Loucy (cell line): ENCODE data around the gene NCKAP5.
"Not testable (repeated sequence)": the region's sequence is repeated elsewhere in the genome, so short reads cannot be mapped to it uniquely, and the experiment has no call there.

Source experiments
- H2AFZ ChIP-seq: fragments of 200-600 bp; sonication (generic); 2 replicates; pipeline ENCODE4 v1.6.0; 2016; ENCODE audit warnings: antibody characterized with exemption, mild to moderate bottlenecking, low read length, moderate library complexity
- H3F3A ChIP-seq: fragments of 200-600 bp; 2 replicates; pipeline ENCODE4 v1.6.0; 2016; ENCODE audit warnings: antibody characterized with exemption, low read depth, mild to moderate bottlenecking
- H3K27me3 ChIP-seq: fragments of 200-600 bp; sonication (generic); 2 replicates; pipeline ENCODE4 v1.6.1; 2014; ENCODE audit warnings: low read length, mild to moderate bottlenecking; ENCODE audit not compliant: insufficient read depth, poor library complexity, severe bottlenecking
- H3K36me3 ChIP-seq: fragments of 200-600 bp; sonication (generic); 2 replicates; pipeline ENCODE4 v1.6.1; 2016; ENCODE audit warnings: low read length; ENCODE audit not compliant: insufficient read depth
- H3K4me1 ChIP-seq: fragments of 200-600 bp; sonication (generic); 2 replicates; pipeline ENCODE4 v1.5.1; 2014; ENCODE audit warnings: low read length, mild to moderate bottlenecking; ENCODE audit not compliant: insufficient read depth, poor library complexity, severe bottlenecking
- H3K4me2 ChIP-seq: fragments of 200-600 bp; sonication (generic); 2 replicates; pipeline ENCODE4 v1.6.0; 2014; ENCODE audit warnings: antibody characterized with exemption, low read length, low read depth, mild to moderate bottlenecking; ENCODE audit not compliant: poor library complexity, severe bottlenecking
- H3K4me3 ChIP-seq: fragments of 200-600 bp; sonication (generic); 2 replicates; pipeline ENCODE4 v1.5.1; 2014; ENCODE audit warnings: low read length, mild to moderate bottlenecking, mixed read lengths; ENCODE audit not compliant: poor library complexity, severe bottlenecking
- H3K79me2 ChIP-seq: fragments of 200-600 bp; sonication (generic); 2 replicates; pipeline ENCODE4 v1.6.1; 2014; ENCODE audit warnings: low read length; ENCODE audit not compliant: insufficient read depth
- H3K9ac ChIP-seq: fragments of 200-600 bp; sonication (generic); 2 replicates; pipeline ENCODE4 v1.6.0; 2014; ENCODE audit warnings: mild to moderate bottlenecking, low read depth, low read length, moderate library complexity; ENCODE audit not compliant: poor library complexity, severe bottlenecking
- H3K9me2 ChIP-seq: fragments of 200-600 bp; sonication (generic); replicated peaks from 2 replicates; pipeline ENCODE4 v1.6.1; 2016; ENCODE audit warnings: low read depth, low read length, mixed read lengths
- H3K9me3 ChIP-seq: fragments of 200-600 bp; sonication (generic); 2 replicates; pipeline ENCODE4 v1.6.1; 2014; ENCODE audit warnings: mild to moderate bottlenecking, antibody characterized with exemption, low read length, low read depth; ENCODE audit not compliant: insufficient read depth
- H4K20me1 ChIP-seq: fragments of 200-600 bp; sonication (generic); 2 replicates; pipeline ENCODE4 v1.6.0; 2014; ENCODE audit warnings: antibody characterized with exemption, low read length, mild to moderate bottlenecking; ENCODE audit not compliant: insufficient read depth, poor library complexity, severe bottlenecking
- EZH2phosphoT487 ChIP-seq: fragments of 200-600 bp; IDR thresholded peaks from 2 replicates; pipeline ENCODE4 v1.6.1; 2018; ENCODE audit warnings: antibody characterized with exemption, mild to moderate bottlenecking, moderate library complexity, borderline replicate concordance
- TF ChIP-seq, protein P1 (sequence below): fragments of 200-600 bp; sonication (generic); conservative IDR thresholded peaks from 2 replicates; pipeline ENCODE4 v1.5.1; 2014; ENCODE audit warnings: mild to moderate bottlenecking, antibody characterized with exemption, low read length

NCKAP5 gene

GRCh38 chr2:133213651-133214050 lies 354.6 kb downstream of the NCKAP5 start:
- H3K27me3 ChIP-seq: no peaks in the 10 kb centered on the region
- H3K36me3 ChIP-seq: no peaks in the 10 kb centered on the region
- H3K9ac ChIP-seq: no peak overlapping the region
- H4K20me1 ChIP-seq: no peaks in the 10 kb centered on the region
- no peaks in the 10 kb centered on the region for H3K9me2 ChIP-seq
- H2AFZ ChIP-seq: no peak overlapping the region
- H3K9me3 ChIP-seq: 0 out of 2 replicates have a peak, but pooled peaks cover 3% of the 10 kb centered on the region
- no peaks in the 10 kb centered on the region for H3K79me2 ChIP-seq
- no peak overlapping the region for H3K4me2 ChIP-seq
- TF ChIP-seq, protein P1, sequence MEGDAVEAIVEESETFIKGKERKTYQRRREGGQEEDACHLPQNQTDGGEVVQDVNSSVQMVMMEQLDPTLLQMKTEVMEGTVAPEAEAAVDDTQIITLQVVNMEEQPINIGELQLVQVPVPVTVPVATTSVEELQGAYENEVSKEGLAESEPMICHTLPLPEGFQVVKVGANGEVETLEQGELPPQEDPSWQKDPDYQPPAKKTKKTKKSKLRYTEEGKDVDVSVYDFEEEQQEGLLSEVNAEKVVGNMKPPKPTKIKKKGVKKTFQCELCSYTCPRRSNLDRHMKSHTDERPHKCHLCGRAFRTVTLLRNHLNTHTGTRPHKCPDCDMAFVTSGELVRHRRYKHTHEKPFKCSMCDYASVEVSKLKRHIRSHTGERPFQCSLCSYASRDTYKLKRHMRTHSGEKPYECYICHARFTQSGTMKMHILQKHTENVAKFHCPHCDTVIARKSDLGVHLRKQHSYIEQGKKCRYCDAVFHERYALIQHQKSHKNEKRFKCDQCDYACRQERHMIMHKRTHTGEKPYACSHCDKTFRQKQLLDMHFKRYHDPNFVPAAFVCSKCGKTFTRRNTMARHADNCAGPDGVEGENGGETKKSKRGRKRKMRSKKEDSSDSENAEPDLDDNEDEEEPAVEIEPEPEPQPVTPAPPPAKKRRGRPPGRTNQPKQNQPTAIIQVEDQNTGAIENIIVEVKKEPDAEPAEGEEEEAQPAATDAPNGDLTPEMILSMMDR: no peak
- TF ChIP-seq EZH2phosphoT487: no peak
- no peaks in the 10 kb centered on the region for H3F3A ChIP-seq
- no peak overlapping the region for H3K4me3 ChIP-seq
- no peaks in the 10 kb centered on the region for H3K4me1 ChIP-seq

- Histone ChIP-seq H2AFZ (no peak overlapping the region), H3K4me2 (no peak overlapping the region), H3K4me1 (no peaks in the 10 kb centered on the region), H3F3A (no peaks in the 10 kb centered on the region), H3K9ac (no peak overlapping the region), H3K79me2 (no peaks in the 10 kb centered on the region), H3K36me3 (no peaks in the 10 kb centered on the region), H3K27me3 (no peaks in the 10 kb centered on the region), H3K9me3 (no peaks in the 10 kb centered on the region), H3K9me2 (no peaks in the 10 kb centered on the region), H4K20me1 (no peaks in the 10 kb centered on the region), H3K4me3 (no peak overlapping the region)
- no peak for TF ChIP-seq EZH2phosphoT487
- TF ChIP-seq, protein P1: no peak
Observed at GRCh38 chr2:133209325-133209724, 358.9 kb downstream of the NCKAP5 start.

DNA sequence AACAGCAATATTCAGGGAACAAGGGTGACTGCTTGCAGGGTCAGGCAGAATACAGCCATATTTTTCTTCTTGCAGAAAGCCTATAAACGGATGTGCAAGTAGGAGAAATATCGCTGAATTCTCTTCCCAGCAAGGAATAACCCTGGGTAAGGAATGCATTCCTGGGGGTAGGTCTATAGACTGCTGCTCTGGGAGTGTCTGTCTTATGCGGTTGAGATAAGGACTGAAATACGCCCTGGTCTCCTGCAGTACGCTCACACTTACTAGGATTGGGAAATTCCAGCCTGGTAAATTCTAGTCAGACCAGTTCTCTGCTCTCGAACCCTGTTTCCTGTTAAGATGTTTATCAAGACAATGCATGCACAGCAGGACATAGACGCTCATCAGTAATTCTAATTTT lies 361.6 kb downstream of the NCKAP5 start:
- H3K4me3 ChIP-seq, H4K20me1 ChIP-seq, H3K79me2 ChIP-seq, H2AFZ ChIP-seq, H3F3A ChIP-seq, H3K9me2 ChIP-seq, H3K9me3 ChIP-seq, H3K9ac ChIP-seq, H3K4me1 ChIP-seq, H3K27me3 ChIP-seq, H3K36me3 ChIP-seq, H3K4me2 ChIP-seq: not testable (repeated sequence)

DNA sequence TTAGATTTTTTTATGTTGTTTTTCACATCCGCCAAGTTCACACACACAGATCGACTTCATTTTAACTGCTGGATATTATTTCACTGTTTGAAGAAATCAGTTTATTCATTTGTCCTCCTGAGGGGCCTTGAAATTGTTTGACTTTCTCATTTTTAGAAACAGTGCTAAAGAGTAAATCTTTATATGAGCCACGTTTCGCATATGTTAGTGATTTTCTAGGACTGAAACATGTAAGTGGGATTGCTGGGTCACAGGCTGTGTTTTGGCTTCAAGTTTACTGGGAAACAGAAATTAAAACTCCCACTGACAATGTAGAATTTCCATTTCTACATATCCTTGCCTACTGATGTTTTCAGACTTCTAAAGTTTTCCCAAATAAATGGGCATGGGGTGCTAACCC lies 363.8 kb downstream of the NCKAP5 start:
- H4K20me1 ChIP-seq: no peaks in the 10 kb centered on the region
- H3K9me2 ChIP-seq: no peaks in the 10 kb centered on the region
- no peaks in the 10 kb centered on the region for H3K27me3 ChIP-seq
- no peak overlapping the region for H2AFZ ChIP-seq
- H3K79me2 ChIP-seq: no peaks in the 10 kb centered on the region
- no peaks in the 10 kb centered on the region for H3K4me1 ChIP-seq
- H3K9me3 ChIP-seq: no peaks in the 10 kb centered on the region
- TF ChIP-seq EZH2phosphoT487: no peak
- TF ChIP-seq, protein P1: no peak
- no peak overlapping the region for H3K9ac ChIP-seq
- H3K4me3 ChIP-seq: no peak overlapping the region
- no peaks in the 10 kb centered on the region for H3K36me3 ChIP-seq
- no peaks in the 10 kb centered on the region for H3F3A ChIP-seq
- no peak overlapping the region for H3K4me2 ChIP-seq
